Cardiac muscle cell (in vitro differentiated cells and primary cell): ENCODE results near the gene CDC37L1. TPM values are rescaled to one million over a fixed set of nuclear protein-coding genes. Genes with fewer than 3 reads are reported as not detected.

ENCODE experiments used
- DNase-seq, 2 donors: peaks; one replicate each; pipeline versions ENCODE4 v3.0.0 to v3.0.0-alpha.2; 2010 to 2017; ENCODE audit warnings: low read depth in 1 of 2, low spot score in 1 of 2
- H3K27ac ChIP-seq: fragments of 200-600 bp; sonication (generic); 2 replicates; pipeline ENCODE4 v1.5.1; 2016
- H3K27me3 ChIP-seq: fragments of 200-600 bp; sonication (generic); 2 replicates; pipeline ENCODE4 v1.6.0; 2016; ENCODE audit warnings: control low read depth
- H3K36me3 ChIP-seq: fragments of 200-600 bp; sonication (generic); 2 replicates; pipeline ENCODE4 v1.5.1; 2016; ENCODE audit warnings: control low read depth
- H3K4me1 ChIP-seq: fragments of 200-600 bp; sonication (generic); 2 replicates; pipeline ENCODE4 v1.8.1; 2017; ENCODE audit warnings: low read depth, mild to moderate bottlenecking, mixed run types
- H3K4me3 ChIP-seq: fragments of 200-600 bp; sonication (generic); 2 replicates; pipeline ENCODE4 v1.5.1; 2016; ENCODE audit warnings: mild to moderate bottlenecking
- H3K9me3 ChIP-seq: fragments of 200-600 bp; sonication (generic); 2 replicates; pipeline ENCODE4 v1.5.1; 2017; ENCODE audit warnings: low read depth, mild to moderate bottlenecking, control low read depth
- polyA plus RNA-seq: library from polyadenylated mRNA; unstranded; fragments of >200 nt; fragmentation: Nextera tagmentation; extraction: Ambion mirVana; gene quantifications from 2 replicates; pipeline ENCODE4 v1.2.1, GENCODE V29; 2016
- total RNA-seq: library from RNA; depleted of rRNA; stranded (reverse); fragments of >200 nt; gene quantifications from 2 replicates; pipeline ENCODE4 v1.2.3, GENCODE V29; 2016
- TF ChIP-seq, protein P1 (sequence below): IDR thresholded peaks from 2 replicates; pipeline ENCODE4 v1.5.1; 2012; ENCODE audit warnings: low read depth, mild to moderate bottlenecking, low read length

The CDC37L1 gene
- total and polyA plus RNA-seq, 2 experiments from 2014 or later: 19.6 to 39.2 TPM

DNA sequence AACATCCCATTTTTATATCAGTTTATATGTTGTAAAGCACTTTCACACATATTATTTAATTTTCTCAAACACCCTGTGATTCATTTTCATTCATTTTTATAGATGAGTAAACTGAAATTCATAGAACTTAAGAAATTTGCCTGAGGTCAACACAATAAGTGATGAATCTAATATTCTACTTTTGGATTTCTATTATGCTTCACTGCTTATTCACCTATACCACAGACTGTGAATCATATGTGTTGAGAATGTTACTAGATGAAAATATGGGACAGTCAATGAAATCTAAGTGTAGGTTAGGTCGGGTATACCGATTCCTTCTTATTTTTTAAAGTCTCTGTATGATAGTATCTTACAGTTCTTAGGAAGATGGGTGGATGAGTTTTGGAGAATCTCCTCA lies 24.8 kb downstream of the CDC37L1 start:
- H3K4me1 ChIP-seq: no peaks in the 10 kb centered on the region
- TF ChIP-seq, protein P1, sequence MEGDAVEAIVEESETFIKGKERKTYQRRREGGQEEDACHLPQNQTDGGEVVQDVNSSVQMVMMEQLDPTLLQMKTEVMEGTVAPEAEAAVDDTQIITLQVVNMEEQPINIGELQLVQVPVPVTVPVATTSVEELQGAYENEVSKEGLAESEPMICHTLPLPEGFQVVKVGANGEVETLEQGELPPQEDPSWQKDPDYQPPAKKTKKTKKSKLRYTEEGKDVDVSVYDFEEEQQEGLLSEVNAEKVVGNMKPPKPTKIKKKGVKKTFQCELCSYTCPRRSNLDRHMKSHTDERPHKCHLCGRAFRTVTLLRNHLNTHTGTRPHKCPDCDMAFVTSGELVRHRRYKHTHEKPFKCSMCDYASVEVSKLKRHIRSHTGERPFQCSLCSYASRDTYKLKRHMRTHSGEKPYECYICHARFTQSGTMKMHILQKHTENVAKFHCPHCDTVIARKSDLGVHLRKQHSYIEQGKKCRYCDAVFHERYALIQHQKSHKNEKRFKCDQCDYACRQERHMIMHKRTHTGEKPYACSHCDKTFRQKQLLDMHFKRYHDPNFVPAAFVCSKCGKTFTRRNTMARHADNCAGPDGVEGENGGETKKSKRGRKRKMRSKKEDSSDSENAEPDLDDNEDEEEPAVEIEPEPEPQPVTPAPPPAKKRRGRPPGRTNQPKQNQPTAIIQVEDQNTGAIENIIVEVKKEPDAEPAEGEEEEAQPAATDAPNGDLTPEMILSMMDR: no peak
- peaks cover 53% of the 10 kb centered on the region for H3K36me3 ChIP-seq
- no peaks in the 10 kb centered on the region for H3K9me3 ChIP-seq
- DNase-seq: no peak
- H3K27me3 ChIP-seq: no peaks in the 10 kb centered on the region
- no peak overlapping the region for H3K27ac ChIP-seq
- H3K4me3 ChIP-seq: no peak overlapping the region

DNA sequence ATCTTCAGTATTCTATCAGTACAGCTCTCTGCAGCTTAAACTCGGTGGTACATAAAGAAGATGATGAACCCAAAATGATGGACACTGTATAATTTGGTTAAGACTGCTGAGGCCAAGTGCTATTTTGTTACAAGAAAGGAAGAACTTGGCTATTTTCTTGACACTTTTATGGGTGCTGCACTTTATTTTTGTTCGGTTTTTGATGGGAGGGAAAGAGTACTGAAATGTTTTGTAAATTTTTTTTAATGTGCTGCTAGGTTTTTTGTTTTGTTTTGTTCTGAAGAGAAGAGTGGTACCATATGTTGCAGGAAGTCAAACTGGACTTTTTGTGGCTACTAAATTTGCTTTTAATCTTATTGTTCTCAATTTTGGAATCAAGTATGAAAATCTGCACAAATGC lies 26.7 kb downstream of the CDC37L1 start:
- TF ChIP-seq, protein P1: no peak
- DNase-seq: no peak
- Histone ChIP-seq H3K4me1 (no peaks in the 10 kb centered on the region), H3K27me3 (no peaks in the 10 kb centered on the region), H3K9me3 (no peaks in the 10 kb centered on the region), H3K36me3 (peaks cover 50% of the 10 kb centered on the region), H3K27ac (peak overlapping the region; percentile 28), H3K4me3 (no peak overlapping the region)

- Histone ChIP-seq H3K4me1 (no peaks in the 10 kb centered on the region), H3K9me3 (no peaks in the 10 kb centered on the region), H3K36me3 (peaks cover 50% of the 10 kb centered on the region), H3K4me3 (no peak overlapping the region), H3K27ac (no peak overlapping the region), H3K27me3 (no peaks in the 10 kb centered on the region)
- TF ChIP-seq, protein P1: no peak
- no peak for DNase-seq
Observed at GRCh38 chr9:4706971-4707622, 27.7 kb downstream of the CDC37L1 start.

DNA sequence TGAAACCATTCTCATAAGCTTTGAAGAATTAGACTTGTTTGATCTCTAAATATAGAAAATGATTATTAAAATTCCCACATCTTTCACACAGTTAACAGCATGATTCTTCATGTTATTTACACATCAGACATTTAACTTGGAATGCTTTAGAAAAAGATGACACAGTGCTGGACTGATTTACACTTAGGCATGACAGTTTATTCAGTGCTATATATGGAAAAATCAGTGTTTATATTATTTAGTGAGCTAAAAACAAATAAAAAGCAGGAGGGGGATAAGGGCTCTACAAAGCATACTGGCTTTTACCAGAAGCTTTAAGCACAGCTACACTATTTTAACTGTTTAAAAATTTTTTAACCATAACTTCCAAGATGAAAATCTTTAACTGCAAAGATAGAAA lies 30.0 kb downstream of the CDC37L1 start:
- Histone ChIP-seq H3K27ac (no peak overlapping the region), H3K27me3 (no peaks in the 10 kb centered on the region), H3K9me3 (no peaks in the 10 kb centered on the region), H3K4me3 (no peak overlapping the region), H3K4me1 (no peaks in the 10 kb centered on the region), H3K36me3 (peaks cover 42% of the 10 kb centered on the region)
- TF ChIP-seq, protein P1: no peak
- no peak for DNase-seq

DNA sequence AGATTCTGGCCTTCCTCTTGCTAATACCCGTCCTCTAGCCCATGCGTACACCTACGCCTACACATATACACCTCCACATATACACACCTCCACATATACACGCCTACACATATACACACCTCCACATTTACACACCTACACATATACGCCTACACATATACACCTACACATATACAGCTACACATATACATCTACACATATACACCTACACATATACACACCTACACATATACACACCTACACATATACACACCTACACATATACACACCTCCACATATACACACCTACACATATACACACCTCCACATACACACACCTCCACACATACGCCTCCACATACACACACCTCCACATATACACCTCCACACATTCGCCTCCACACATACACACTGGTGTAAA lies 34.5 kb downstream of the CDC37L1 start:
- Histone ChIP-seq H3K4me1 (no peaks in the 10 kb centered on the region), H3K27ac (no peak overlapping the region), H3K4me3 (no peak overlapping the region), H3K36me3 (peaks cover 46% of the 10 kb centered on the region), H3K9me3 (no peaks in the 10 kb centered on the region), H3K27me3 (no peaks in the 10 kb centered on the region)
- TF ChIP-seq, protein P1: no peak
- no peak for DNase-seq
